GM12874 (cell line): ENCODE data around the gene ASB5.

Experiments
- TF ChIP-seq, protein P1 (sequence below): IDR thresholded peaks from 2 replicates; pipeline ENCODE4 v1.5.1; 2011; ENCODE audit warnings: low read depth, mild to moderate bottlenecking, control low read depth, low read length, moderate library complexity; ENCODE audit not compliant: insufficient read depth

Gene ASB5, protein sequence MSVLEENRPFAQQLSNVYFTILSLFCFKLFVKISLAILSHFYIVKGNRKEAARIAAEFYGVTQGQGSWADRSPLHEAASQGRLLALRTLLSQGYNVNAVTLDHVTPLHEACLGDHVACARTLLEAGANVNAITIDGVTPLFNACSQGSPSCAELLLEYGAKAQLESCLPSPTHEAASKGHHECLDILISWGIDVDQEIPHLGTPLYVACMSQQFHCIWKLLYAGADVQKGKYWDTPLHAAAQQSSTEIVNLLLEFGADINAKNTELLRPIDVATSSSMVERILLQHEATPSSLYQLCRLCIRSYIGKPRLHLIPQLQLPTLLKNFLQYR

DNA sequence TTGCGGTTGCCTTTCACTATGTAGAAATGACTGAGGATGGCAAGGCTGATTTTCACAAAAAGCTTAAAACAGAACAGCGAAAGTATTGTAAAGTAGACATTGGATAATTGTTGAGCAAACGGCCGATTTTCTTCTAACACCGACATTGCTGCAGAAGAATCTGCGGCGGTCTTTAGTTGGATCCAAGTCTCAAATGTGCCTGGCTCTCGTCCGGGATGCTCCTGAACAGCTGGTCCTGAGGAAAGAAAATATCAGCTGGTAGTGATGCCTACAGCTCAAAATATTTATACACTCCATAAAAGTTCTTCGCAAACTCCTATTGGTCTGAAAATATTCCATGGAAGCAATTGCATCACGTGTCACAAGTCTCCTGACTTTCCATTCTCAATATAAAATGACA is at the start of gene ASB5:
Gene ASB5 (minus strand): TSS at position 260 of the 400 bp plus-strand sequence. CDS start 114 bp downstream, at position 146.
- TF ChIP-seq, protein P1, sequence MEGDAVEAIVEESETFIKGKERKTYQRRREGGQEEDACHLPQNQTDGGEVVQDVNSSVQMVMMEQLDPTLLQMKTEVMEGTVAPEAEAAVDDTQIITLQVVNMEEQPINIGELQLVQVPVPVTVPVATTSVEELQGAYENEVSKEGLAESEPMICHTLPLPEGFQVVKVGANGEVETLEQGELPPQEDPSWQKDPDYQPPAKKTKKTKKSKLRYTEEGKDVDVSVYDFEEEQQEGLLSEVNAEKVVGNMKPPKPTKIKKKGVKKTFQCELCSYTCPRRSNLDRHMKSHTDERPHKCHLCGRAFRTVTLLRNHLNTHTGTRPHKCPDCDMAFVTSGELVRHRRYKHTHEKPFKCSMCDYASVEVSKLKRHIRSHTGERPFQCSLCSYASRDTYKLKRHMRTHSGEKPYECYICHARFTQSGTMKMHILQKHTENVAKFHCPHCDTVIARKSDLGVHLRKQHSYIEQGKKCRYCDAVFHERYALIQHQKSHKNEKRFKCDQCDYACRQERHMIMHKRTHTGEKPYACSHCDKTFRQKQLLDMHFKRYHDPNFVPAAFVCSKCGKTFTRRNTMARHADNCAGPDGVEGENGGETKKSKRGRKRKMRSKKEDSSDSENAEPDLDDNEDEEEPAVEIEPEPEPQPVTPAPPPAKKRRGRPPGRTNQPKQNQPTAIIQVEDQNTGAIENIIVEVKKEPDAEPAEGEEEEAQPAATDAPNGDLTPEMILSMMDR, result no peak

DNA sequence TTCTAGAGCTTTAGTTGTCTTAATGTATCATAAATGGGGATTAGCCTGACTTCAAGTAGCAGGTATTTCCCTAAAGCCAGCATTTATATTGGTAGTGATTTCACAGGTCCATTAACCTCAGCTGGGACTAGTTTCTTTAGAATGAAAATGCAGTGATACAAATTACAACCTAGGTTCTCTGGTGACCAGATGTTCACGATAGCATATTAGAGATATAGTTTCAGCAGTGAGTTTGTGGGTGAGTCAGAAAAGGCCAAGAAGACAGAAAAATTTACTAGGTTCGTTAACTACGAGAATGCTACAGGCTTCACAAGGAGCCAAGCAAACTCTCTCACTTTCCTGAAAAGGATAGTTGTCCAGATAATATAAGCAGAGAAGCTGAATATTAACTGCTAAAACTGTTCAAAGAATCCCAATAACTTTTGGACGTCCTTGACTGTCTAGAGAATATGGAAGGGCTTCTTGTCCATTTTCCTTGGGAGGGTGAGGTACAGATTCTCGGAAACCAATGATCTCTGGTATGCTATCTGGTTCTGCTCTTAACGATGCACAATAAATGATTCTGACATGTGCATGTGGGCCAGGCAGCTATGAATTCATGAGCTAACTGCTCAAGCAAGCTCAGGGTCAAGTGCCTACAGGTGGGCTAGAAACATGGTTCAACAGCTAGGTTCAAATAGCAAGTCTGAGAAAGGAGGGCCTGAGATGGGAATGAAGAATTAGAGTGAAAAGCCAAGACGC is 44.7 kb upstream of the ASB5 start:
- TF ChIP-seq, protein P1, result no peak

DNA sequence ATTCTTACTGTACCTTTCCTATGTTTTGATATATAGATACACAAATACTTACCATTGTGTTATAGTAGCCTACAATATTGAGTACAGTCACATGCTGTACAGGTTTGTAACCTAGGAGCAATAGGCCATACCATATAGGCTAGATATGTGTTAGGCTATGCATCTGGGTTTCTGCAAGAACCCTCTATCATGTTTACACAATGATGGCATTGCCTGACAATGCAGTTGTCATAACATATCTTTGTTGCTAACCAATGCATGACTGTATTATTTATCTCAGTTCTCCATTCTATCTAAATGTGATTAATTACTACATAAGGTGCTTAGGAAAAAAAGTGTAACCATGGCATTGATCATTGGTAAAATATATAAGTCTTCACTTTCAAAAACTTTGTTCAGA is 40.8 kb upstream of the ASB5 start:
- TF ChIP-seq, protein P1, result no peak

DNA sequence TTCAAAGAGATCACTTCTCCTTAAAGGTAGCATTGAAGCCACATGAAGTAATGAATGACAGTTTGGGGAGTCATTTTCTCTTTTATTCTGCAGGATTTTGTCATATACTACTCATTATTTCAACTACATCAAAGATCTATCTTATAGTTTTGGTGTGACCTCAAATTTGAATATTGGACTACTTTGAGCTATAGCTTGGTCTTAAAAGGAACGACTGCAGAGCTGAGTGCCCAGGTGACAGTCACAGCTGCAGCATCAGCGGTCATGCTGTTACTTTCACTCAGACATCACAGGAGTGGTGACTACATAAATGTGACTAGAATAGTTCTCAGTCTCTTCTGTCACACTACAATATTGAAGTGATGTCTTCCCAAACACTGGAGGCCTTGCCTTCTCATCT is 40.0 kb upstream of the ASB5 start:
- TF ChIP-seq, protein P1, result no peak

DNA sequence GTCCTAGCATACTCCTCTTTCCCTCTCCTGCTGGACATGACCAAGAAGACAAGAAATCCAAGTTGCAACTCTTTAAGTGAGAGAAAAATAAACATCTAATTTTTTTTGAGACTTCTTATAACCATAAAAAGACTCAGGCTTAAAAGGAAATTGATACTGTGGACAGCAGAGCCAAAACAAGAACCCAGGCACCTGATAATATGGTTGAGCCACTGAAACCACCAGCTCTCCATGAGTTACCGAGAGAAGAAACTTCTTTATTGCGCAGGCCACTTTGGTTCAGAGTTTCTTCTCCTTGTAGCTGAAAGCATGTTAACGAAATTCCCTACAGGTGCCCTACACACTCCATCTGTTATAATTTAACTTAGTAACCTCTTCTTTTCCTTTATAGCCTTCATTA is 39.4 kb upstream of the ASB5 start:
- TF ChIP-seq, protein P1, result no peak

DNA sequence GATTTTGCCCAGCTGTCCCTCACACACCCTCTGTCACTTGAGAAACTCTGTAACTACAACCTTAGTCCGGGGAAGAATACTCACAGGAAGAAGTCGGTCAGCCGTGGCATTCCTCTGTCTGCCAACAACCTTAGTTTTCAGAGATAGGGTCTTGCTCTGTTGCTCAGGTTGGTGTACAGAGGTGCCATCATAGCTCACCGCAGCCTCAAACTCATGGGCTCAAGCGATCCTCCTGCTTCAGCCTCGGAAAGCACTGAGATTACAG is 38.6 kb upstream of the ASB5 start:
- TF ChIP-seq, protein P1, result no peak

DNA sequence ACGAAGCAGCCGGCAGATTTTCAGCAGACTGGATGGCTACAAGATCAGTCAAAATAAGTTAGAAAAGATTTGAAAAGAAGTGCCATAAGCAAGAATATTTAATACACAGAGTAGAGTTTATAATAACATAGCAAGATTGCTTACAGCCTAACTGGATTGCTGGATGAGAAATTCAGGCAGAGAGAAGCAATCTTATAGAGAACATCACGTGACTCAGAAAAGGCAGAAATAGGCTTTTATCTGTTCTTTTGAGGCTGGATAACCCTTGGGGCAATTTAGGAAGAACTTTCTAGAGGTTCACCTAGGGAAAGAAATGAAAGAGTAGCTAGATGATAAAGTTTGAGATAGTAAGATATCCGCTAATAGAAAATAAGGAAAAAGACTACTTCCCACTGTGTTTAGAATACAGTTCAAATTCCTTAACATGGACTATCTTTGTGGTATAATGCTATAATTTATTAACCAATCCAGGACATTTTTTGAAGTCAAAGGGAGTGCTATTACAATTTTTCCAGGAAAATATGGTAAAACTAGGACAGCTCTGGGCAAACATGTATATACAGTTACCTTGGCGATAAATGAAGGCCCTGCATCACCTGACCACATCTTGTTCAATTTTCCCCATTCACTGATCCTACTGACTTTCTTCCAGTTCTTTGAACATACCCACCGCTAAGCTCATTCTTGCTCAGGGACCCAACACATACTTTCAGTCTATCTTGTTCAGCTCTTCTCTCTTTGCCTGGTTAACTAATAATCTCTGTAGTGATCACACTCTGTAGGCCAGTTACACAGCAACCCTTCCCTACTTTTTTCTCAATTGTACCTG is 38.0 kb upstream of the ASB5 start:
- TF ChIP-seq, protein P1, result no peak
